ENCODE results near the gene CERCAM.
A peak's percentile ranks its signal among the peaks of the same experiment; 100 is the strongest.
"Not testable (repeated sequence)": the region's sequence is repeated elsewhere in the genome, so short reads cannot be mapped to it uniquely, and the experiment has no call there.

CERCAM gene

DNA sequence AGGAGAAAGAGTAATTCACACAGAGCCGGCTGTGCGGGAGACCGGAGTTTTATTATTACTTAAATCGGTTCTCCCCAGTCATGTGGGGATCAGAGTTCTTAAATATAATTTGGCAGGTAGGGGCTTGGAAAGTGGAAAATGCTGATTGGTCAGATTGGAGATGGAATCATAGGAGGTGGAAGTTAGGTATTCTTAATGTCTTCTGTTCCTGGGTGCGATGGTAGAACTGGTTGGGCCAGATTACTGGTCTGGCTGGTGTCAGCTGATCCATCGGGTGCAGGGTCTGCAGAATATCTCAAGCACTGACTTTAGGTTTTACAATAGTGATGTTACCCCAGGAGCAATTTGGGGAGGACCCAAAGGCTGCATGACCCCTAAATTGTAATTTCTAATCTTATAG lies 4.6 kb upstream of the CERCAM start:
- in situ Hi-C loops (cut with HindIII; ENCODE audit: low pct_unique_long_range_greater_than_20kb, low sequenced_read_pairs): no loop called here
- peak in 1 of 2 experiments; percentile 87 for DNase-seq (ENCODE audit: low read depth in 1 of 2, low spot score in 1 of 2)
- TF ChIP-seq JUND (IDR thresholded peaks at IDR 0.05; ENCODE audit: low read depth): no peak

DNA sequence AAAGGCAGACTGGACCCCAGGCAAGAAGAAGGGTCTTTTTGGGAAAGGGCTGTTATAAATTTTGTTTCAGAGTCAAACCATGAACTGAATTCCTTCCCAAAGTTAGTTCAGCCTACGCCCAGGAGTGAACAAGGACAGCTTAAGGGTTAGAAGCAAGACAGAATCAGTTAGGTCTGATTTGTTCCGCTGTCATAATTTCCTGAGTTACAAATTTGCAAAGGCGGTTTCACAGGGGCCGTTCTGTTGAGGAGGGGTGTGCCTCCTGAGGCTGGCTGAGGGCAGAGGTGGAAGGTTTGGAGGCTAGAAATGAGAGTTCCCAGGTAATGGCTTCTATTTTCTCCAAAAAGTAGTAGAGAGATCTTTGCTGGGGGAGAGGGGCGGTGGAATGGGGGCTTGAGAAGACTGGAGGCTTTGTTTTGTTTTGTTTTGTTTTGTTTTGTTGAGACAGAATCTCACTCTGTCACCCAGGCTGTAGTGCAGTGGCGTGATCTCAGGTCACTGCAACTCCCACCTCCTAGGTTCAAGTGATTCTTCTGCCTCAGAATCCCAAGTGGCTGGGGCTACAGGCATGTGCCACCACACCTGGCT lies 4.1 kb upstream of the CERCAM start:
- in situ Hi-C loops (cut with HindIII; ENCODE audit: low pct_unique_long_range_greater_than_20kb, low sequenced_read_pairs): no loop called here
- TF ChIP-seq JUND (IDR thresholded peaks at IDR 0.05; ENCODE audit: low read depth): no peak
- no peak for DNase-seq (ENCODE audit: low read depth in 1 of 2, low spot score in 1 of 2)

DNA sequence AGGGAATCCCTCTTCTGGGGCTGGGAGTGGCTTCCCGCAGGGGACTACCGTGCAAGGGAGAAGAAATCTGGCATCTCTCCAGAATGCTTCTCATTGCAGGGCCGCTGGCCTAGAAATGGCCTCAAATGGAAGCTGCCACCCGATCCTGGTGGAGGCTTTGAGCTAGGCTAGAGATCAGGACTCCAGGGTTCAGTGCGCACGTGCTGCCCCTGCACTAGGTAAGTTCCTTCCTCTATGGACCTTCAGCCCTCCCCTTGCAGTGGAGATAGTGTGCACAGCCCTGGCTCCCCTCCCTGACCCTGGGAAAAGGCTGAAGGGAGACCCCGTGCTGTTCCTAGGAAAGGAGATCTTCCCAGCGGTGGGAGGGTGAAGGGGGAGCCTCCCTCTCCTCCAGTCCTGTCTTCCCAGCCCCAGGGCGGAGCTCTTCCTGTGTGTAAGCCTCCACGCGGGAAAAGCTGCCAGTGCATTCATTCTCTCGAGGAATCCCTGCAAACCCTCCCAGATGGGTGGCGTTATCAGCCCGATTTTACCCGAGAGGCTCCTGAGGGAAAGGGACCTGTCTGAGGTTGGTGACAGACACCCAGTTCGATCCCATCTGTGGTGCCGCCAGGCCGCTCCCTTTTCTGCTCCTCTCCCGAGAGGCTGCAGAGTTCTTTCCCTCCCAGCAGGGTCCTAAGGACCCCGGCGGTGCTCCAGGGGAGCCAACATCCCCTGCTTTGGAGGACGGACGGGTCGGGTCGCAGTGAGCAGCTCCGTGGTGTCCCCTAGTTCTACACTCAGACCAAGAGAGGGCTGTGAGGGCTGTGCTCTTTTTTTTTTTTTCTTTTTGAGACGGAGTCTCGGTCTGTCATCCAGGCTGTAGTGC lies 1.4 kb upstream of the CERCAM start:
- peak in 1 of 2 experiments; percentile 46 for DNase-seq (ENCODE audit: low read depth in 1 of 2, low spot score in 1 of 2)
- TF ChIP-seq JUND (IDR thresholded peaks at IDR 0.05; ENCODE audit: low read depth): no peak
- in situ Hi-C loops (cut with HindIII; ENCODE audit: low pct_unique_long_range_greater_than_20kb, low sequenced_read_pairs): no loop called here

DNA sequence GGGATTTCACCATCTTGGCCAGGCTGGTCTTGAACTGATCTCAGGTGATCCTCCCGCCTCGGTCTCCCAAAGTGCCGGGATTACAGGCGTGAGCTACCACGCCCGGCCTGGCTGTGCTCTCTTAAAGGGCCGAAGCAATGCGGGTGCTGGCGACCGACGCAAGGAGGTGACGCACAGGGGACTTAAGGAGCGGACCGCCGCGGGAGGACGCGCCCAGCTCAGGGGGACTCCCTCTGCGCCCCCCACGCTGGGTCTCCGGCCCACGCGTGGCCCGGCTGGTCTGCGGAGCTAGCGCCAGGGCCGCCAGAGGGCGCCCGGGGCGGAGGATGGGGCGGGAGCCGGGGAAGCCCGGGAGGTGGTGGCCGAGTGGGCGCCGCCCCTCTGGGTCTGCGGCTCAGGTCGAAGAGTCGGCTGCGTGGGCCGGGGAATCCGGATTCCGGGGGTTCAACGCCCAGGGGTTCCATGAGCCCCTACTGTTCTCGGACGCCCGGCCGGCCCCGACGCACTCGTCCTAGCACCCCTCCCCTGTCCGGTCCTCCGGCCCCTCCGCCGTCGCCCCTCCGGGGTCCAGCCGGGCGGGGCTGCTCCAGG lies 502 bp upstream of the CERCAM start:
- DNase-seq (ENCODE audit: low read depth in 1 of 2, low spot score in 1 of 2): peak; percentile 83 to 84
- in situ Hi-C loops (cut with HindIII; ENCODE audit: low pct_unique_long_range_greater_than_20kb, low sequenced_read_pairs): no loop called here
- no peak for TF ChIP-seq JUND (IDR thresholded peaks at IDR 0.05; ENCODE audit: low read depth)

DNA sequence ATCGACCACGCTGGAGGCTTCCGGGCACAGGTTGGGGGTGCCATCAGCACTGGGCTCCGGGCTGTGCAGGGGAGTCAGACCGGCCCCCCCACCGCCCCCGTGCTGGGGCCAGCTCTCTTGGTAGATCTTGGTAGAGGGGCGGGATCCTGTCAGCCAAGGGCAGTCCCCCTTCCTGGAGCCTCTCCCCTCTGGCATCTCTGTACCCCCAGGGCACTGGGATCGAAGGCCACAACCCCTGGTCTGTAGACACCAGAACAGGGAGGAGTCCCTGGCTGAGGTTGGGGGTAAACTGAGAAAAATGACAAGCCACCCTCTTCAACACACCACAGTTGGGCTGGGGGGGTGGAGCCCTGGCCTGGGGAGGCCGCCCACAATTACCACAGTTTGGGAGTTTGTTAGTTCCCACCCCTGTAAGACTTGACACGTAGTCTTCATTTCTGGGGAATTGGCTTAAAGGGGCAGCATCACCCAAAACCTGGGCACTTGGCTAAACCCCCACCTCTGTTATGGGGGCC lies 882 bp downstream of the CERCAM start:
- in situ Hi-C loops (cut with HindIII; ENCODE audit: low pct_unique_long_range_greater_than_20kb, low sequenced_read_pairs): no loop called here
- TF ChIP-seq JUND (IDR thresholded peaks at IDR 0.05; ENCODE audit: low read depth): no peak
- no peak for DNase-seq (ENCODE audit: low read depth in 1 of 2, low spot score in 1 of 2)

DNA sequence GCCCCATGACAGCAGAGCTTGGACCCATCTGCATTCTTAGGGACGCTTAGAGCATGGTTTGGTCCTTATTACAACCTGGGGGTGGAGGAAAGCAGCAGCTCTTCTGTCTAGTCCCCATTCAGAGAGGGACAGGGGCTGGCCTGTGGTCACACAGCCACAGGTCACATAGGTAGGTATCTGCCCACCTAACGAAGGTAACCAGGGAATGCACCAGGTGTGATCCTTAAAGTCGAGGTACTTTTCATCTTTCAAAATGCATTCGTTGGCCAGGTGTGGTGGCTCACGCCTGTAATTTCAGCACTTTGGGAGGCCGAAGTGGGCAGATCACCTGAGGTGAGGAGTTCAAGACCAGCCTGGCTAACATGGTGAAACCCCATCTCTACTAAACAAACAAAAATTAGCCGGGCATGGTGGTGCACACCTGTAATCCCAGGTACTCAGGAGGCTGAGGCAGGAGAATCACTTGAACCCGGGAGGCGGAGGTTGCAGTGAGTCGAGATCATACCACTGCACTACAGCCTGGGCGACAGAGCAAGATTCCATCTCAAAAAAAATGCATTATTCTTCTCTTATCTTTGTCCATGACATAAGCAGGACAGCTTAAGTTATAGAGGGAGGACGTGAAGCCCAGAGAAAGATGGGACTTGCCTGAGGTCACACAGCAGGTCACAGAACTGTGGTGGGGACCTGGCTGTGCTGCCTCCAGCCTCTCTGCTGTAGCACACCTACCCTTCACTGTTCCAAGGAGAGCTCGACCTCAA lies 1.5 kb downstream of the CERCAM start:
- in situ Hi-C loops (cut with HindIII; ENCODE audit: low pct_unique_long_range_greater_than_20kb, low sequenced_read_pairs); DNase-seq (ENCODE audit: low read depth in 1 of 2, low spot score in 1 of 2): not testable (repeated sequence)

DNA sequence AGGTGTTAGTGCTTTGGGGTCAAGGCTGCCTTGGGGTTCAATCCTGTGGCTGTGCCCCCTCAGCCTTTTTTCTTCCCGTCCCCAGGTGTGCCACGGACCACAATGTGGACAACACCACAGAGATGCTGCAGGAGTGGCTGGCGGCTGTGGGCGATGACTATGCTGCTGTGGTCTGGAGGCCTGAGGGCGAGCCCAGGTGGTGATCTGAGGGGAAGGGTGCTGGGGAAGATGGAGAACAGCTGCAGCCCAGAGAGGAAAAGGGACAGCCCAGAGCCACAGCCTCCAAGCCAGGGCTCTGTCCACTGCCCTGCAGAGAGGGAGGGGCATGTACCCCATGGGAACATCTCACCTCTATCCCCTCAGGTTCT lies 2.1 kb downstream of the CERCAM start:
- in situ Hi-C loops (cut with HindIII; ENCODE audit: low pct_unique_long_range_greater_than_20kb, low sequenced_read_pairs): no loop called here
- DNase-seq (ENCODE audit: low read depth in 1 of 2, low spot score in 1 of 2): no peak
- no peak for TF ChIP-seq JUND (IDR thresholded peaks at IDR 0.05; ENCODE audit: low read depth)

DNA sequence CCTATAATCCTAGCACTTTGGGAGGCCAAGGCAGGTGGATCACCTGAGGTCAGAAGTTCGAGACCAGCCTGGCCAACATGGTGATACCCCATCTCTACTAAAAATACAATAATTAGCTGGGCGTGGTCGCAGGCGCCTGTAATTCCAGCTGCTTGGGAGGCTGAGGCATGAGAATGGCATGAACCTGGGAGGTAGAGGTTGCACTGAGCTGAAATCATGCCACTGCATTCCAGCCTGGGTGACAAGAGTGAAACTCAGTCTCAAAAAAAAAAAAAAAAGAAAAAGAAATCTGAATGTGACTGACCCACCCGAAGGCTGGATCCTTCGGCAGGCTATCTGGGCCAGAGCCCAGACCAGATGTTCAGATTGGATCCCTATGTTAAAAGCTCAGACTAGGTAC lies 2.7 kb downstream of the CERCAM start:
- DNase-seq (ENCODE audit: low read depth in 1 of 2, low spot score in 1 of 2); in situ Hi-C loops (cut with HindIII; ENCODE audit: low pct_unique_long_range_greater_than_20kb, low sequenced_read_pairs): not testable (repeated sequence)

DNA sequence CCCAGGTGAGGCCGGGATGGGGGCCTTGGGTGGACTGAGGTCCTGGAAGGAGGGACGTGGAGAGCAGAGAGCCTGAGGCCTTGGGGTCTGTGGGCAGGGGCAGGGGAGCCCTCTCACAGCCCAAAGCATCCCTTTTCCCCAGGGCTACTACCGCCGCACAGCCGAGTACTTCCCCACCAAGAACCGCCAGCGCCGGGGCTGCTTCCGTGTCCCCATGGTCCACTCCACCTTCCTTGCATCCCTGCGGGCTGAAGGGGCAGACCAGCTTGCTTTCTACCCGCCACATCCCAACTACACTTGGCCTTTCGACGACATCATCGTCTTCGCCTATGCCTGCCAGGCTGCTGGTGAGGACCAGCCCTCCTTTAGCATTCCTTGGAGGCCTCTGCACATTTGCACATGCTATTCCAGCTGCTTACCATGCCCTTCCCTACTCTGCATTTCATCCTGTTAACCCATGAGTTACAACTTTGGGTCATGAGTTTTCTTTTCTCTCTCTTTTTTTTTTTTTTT lies 3.7 kb downstream of the CERCAM start:
- TF ChIP-seq JUND (IDR thresholded peaks at IDR 0.05; ENCODE audit: low read depth): no peak
- DNase-seq (ENCODE audit: low read depth in 1 of 2, low spot score in 1 of 2): no peak
- in situ Hi-C loops (cut with HindIII; ENCODE audit: low pct_unique_long_range_greater_than_20kb, low sequenced_read_pairs): no loop called here

DNA sequence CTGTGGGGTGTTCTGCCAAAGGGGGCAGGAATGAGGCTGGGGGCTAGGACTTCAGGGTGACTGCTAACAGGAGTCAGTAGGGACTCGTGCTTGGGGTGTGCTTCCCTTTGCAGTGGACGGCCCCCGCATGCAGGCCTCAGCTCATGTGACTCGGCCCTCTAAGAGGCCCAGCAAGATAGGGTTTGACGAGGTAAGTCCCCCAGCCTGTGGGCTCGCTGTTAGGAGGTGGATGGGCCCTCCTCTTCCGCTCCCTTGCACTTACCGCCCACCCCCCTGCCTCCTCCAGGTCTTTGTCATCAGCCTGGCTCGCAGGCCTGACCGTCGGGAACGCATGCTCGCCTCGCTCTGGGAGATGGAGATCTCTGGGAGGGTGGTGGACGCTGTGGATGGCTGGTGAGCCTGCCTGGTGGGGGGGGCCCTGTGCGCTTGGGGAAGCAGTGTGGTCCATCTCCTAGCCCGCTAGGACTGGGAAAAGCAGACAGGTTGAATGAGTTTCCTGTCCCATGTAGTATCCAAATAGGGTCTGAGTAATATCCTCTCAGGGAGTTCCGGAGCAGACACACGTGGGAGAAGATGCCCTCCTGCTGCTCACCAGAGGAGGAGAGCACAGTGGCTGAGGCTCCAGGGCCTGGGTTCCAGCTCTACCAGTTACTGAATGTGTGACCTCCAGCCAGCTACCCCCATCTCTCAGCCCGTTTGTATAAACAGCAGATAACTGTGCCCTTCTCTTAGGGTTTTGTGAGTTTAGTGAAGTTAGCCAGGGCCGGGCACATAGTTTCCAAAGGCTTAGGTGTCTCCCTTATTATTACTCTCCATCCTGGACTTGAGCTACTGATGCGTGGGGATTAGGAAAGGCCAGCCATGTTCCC lies 8.2 kb downstream of the CERCAM start:
- DNase-seq (ENCODE audit: low read depth in 1 of 2, low spot score in 1 of 2): no peak
- TF ChIP-seq JUND (IDR thresholded peaks at IDR 0.05; ENCODE audit: low read depth): no peak
- in situ Hi-C loops (cut with HindIII; ENCODE audit: low pct_unique_long_range_greater_than_20kb, low sequenced_read_pairs): no loop called here

DNA sequence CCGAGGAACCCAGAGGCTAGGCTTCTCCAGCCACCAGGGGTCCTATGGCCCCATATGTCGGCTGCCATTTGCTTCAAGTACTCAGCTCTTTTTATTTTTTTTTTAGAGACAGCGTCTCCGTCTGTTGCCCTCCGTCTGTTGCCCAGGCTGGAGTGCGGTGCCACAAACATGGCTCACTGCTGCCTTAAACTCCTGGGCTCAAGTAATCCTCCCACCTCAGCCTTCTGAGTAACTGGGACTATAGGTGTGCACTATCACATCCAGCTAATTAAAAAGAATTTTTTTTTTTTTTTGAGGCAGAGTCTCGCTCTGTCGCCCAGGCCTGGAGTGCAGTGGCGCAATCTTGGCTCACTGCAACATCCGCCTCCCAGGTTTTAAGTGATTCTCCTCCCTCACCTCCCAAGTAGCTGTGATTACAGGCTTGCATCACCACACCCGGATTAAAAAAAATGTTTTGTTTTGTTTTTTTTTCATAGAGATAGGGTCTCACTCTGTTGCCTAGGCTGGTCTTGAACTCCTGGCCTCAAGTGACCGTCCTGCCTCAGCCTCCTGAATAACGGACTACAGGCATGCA lies 8.9 kb downstream of the CERCAM start:
- in situ Hi-C loops (cut with HindIII; ENCODE audit: low pct_unique_long_range_greater_than_20kb, low sequenced_read_pairs): no loop called here
- TF ChIP-seq JUND (IDR thresholded peaks at IDR 0.05; ENCODE audit: low read depth): no peak
- no peak for DNase-seq (ENCODE audit: low read depth in 1 of 2, low spot score in 1 of 2)
